GM18508 (cell line): ENCODE data around the gene MED25.

Experiments used
- ATAC-seq: cut with Tn5 transposase; IDR thresholded peaks from one replicate; pipeline ENCODE4 v1.9.1; 2021; ENCODE audit warnings: moderate number of reproducible peaks; ENCODE audit not compliant: insufficient read depth, unreplicated experiment

The MED25 gene

DNA sequence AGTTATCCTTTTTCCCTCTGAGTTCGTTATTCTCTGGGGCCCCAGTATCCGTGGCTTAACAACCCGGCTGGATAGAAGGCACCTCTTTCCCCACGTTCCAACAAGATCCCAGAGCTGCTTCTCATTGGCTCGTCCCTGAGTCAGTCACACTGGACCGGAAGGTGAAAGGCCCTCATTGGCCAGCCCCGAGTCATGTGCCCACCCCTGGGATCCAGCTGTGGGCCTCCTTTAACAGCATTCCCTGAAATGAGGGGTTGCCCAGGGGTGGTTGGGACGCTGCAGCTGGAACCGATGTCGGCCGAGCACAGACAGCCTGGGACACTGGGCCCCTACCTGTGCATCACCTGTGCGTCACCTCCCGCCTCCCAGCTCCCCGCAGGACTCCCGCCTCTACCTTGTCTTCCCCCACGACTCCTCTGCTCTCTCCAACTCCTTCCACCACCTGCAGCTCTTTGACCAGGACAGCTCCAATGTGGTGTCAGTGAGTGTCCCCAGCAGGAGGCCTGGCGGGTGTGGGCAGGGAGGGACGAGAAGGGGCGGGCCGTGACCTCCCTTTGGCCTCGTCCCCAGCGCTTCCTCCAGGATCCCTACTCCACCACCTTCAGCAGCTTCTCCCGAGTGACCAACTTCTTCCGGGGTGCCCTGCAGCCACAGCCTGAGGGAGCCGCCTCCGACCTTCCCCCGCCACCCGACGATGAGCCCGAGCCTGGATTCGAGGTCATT is 63.7 kb downstream of the MED25 start:
- no peak for ATAC-seq

DNA sequence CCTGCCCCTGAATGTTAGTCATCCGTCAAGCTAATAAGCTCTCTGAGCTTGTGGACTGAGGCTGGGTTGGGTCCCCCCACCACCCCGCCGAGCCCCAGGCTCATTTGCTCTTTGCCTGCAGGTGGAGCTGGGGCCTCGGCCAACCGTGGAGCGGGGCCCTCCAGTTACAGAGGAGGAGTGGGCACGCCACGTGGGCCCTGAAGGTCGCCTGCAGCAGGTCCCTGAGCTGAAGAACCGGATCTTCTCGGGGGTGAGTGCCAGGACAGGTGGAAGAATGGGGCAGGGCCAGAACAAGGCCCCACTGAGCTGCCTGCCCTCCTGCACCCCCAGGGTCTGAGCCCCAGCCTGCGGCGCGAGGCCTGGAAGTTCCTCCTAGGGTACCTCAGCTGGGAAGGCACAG is 64.6 kb downstream of the MED25 start:
- ATAC-seq, result no peak

DNA sequence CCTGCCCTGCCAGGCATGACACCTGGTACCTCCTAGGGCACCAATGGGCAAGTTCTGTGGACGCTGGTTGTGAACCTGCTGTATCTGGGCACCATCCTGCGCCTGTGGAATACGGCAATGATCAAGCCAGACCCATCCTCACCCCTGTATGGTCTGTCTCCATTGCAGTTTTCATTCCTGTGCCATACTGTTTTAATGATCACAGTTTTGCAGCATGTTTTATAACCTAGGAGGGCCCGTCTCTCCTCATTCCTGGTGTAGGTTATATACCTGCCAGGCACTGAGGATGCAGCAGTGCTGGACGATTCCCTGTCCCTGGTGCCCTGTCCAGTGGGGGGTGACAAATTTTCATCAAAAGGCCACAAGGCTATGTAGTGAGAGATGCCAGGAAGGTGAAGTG is 65.0 kb downstream of the MED25 start:
- no peak for ATAC-seq

DNA sequence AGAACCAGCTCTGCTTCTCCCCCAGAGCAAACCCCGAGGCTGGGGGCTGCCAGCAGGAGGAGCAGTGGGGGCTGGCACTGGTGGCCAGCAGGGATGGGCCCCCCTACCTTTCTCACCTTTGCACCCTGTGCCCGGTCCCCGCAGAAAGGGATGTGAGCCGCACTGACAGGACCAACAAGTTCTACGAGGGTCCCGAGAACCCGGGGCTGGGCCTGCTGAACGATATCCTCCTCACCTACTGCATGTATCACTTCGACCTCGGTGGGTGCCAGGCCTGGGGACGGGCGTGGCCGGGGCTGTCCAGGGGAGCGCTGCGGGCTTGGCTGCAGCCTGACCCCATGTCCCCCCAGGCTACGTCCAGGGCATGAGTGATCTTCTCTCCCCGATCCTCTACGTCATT is 66.0 kb downstream of the MED25 start:
- no peak for ATAC-seq

DNA sequence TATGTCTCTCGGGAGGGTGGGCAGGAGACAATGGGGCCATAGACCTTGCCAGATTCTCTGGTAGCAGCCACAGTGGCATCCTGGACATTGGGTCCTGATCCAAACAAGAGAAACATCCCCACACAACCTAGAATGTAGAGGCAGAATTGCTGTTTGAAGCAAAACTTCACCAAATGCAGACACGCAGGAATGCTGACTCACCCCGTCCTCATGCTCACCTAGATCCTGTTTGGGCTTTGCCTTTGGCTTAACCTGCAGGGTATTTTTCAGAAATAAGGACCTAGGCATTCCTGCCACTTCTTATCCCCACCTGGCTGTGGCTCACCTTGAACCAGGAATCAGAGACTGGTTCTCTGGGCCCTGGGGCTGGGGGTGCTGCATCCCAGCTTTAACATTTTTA is 66.7 kb downstream of the MED25 start:
- ATAC-seq, result no peak
